HG03442 (cell line): ENCODE measurements around the gene NEK6.

Source experiments
- ATAC-seq: cut with Tn5 transposase; IDR thresholded peaks from one replicate; pipeline ENCODE4 v1.9.1; 2021; ENCODE audit warnings: mild to moderate bottlenecking, moderate library complexity; ENCODE audit not compliant: unreplicated experiment

Gene NEK6

GRCh38 chr9:124274738-124275137 lies 17.0 kb downstream of the NEK6 start:
- ATAC-seq, result no peak

- ATAC-seq, result no peak
These were observed 19.7 kb downstream of the NEK6 start for GRCh38 chr9:124277420-124277819.

- no peak for ATAC-seq
These were observed 20.3 kb downstream of the NEK6 start for GRCh38 chr9:124278054-124278540.

GRCh38 chr9:124279531-124280175 lies 21.9 kb downstream of the NEK6 start:
- no peak for ATAC-seq

- no peak for ATAC-seq
These were observed 22.5 kb downstream of the NEK6 start for GRCh38 chr9:124280176-124280691.

- ATAC-seq, result no peak
These were observed 24.2 kb downstream of the NEK6 start for GRCh38 chr9:124281931-124282371.

- ATAC-seq, result no peak
These were observed 24.9 kb downstream of the NEK6 start for GRCh38 chr9:124282442-124283227.

- no peak for ATAC-seq
These were observed 25.6 kb downstream of the NEK6 start for GRCh38 chr9:124283228-124283814.

- ATAC-seq, result no peak
These were observed 26.6 kb downstream of the NEK6 start for GRCh38 chr9:124284237-124284831.

- no peak for ATAC-seq
These were observed 27.2 kb downstream of the NEK6 start for GRCh38 chr9:124284940-124285441.

- no peak for ATAC-seq
These were observed 27.7 kb downstream of the NEK6 start for GRCh38 chr9:124285490-124285889.

- ATAC-seq, result no peak
These were observed 28.1 kb downstream of the NEK6 start for GRCh38 chr9:124285903-124286291.

- ATAC-seq, result peak; percentile 38
These were observed 28.7 kb downstream of the NEK6 start for GRCh38 chr9:124286292-124286931.

- ATAC-seq, result no peak
These were observed 32.4 kb downstream of the NEK6 start for GRCh38 chr9:124290053-124290591.

- ATAC-seq, result no peak
These were observed 33.2 kb downstream of the NEK6 start for GRCh38 chr9:124290743-124291554.

- ATAC-seq, result peak; percentile 42
These were observed 34.1 kb downstream of the NEK6 start for GRCh38 chr9:124291801-124292396.

- no peak for ATAC-seq
These were observed 35.2 kb downstream of the NEK6 start for GRCh38 chr9:124292696-124293593.
